B cell (primary cell): ENCODE data around the gene CDC73. TPM values are rescaled to one million over a fixed set of nuclear protein-coding genes. Genes with fewer than 3 reads are reported as not detected.
"Not testable (repeated sequence)": the region's sequence is repeated elsewhere in the genome, so short reads cannot be mapped to it uniquely, and the experiment has no call there.

Experiments
- ATAC-seq: fragments of 200-7000 bp; cut with Tn5 transposase; one replicate; pipeline ENCODE4 v1.10.0; 2021; ENCODE audit warnings: low read depth, mild to moderate bottlenecking, moderate number of reproducible peaks, moderate library complexity
- CTCF ChIA-PET: fragments of 350-600 bp; sonication (Branson Sonifier 250); formaldehyde crosslinking; loops from one replicate; lab custom pipeline; 2021; ENCODE audit warnings: antibody characterized with exemption, inconsistent platforms; lab: Charles Lee
- POLR2A ChIA-PET: fragments of 350-600 bp; sonication (Branson Sonifier 250); formaldehyde crosslinking; loops from one replicate; lab custom pipeline; 2021; ENCODE audit warnings: antibody characterized with exemption; lab: Charles Lee
- DNase-seq: peaks from one replicate; pipeline ENCODE4 v3.0.0; 2013
- H2AFZ ChIP-seq: 2 replicates; pipeline ENCODE4 v1.6.1; 2012; ENCODE audit warnings: mild to moderate bottlenecking, low read depth, low read length; ENCODE audit not compliant: insufficient read depth, poor library complexity, severe bottlenecking
- H3K27ac ChIP-seq, 2 donors: 1 replicate in 1 of 2; 2 replicates in 1 of 2; pipeline ENCODE4 v1.5.1; 2012 to 2013; ENCODE audit warnings: low read length in 2 of 2, mild to moderate bottlenecking in 2 of 2, moderate library complexity in 1 of 2
- H3K27me3 ChIP-seq, 4 experiments: fragments of 200-600 bp in 1 of 4; sonication (generic) in 1 of 4; replicated peaks in 1 of 4; 1 replicate in 2 of 4; 2 replicates in 2 of 4; pipeline versions ENCODE4 v1.6.1 to v1.7.0; 2013 to 2016; ENCODE audit warnings: low read length in 3 of 4, mild to moderate bottlenecking in 2 of 4, mixed read lengths in 1 of 4, moderate library complexity in 1 of 4; ENCODE audit not compliant: insufficient read depth in 4 of 4, control insufficient read depth in 3 of 4; ENCODE audit errors: control extremely low read depth in 1 of 4
- H3K36me3 ChIP-seq, 2 experiments: replicated peaks in 1 of 2; 1 replicate in 1 of 2; 2 replicates in 1 of 2; pipeline versions ENCODE4 v1.6.1 to v1.7.1; 2013; ENCODE audit warnings: low read length in 1 of 2; ENCODE audit not compliant: insufficient read depth in 2 of 2, control insufficient read depth in 1 of 2; ENCODE audit errors: control extremely low read depth in 1 of 2, extremely low read depth in 1 of 2
- H3K4me1 ChIP-seq, 2 donors: fragments of 200-600 bp in 1 of 2; sonication (generic) in 1 of 2; 1 replicate in 1 of 2; 2 replicates in 1 of 2; pipeline versions ENCODE4 v1.5.1 to v1.6.1; 2013 to 2017; ENCODE audit warnings: low read length in 2 of 2; ENCODE audit not compliant: control insufficient read depth in 2 of 2, insufficient read depth in 2 of 2
- H3K4me2 ChIP-seq: replicated peaks from 2 replicates; pipeline ENCODE3; 2012; ENCODE audit warnings: mild to moderate bottlenecking, low read depth, low read length; ENCODE audit not compliant: poor library complexity, severe bottlenecking
- H3K4me3 ChIP-seq, 5 experiments: fragments of 200-600 bp in 1 of 5; sonication (generic) in 1 of 5; 1 replicate in 3 of 5; 2 replicates in 2 of 5; pipeline versions ENCODE4 v1.5.1 to v1.7.0; 2011 to 2016; ENCODE audit warnings: low read length in 4 of 5, mild to moderate bottlenecking in 4 of 5, low read depth in 2 of 5, control low read depth in 1 of 5, moderate library complexity in 1 of 5; ENCODE audit not compliant: insufficient read depth in 1 of 5; ENCODE audit errors: control extremely low read depth in 1 of 5, extremely low read depth in 1 of 5
- H3K79me2 ChIP-seq: fragments of 200-600 bp; sonication (generic); one replicate; pipeline ENCODE4 v1.6.0; 2016; ENCODE audit warnings: low read length; ENCODE audit not compliant: control insufficient read depth, insufficient read depth
- H3K9ac ChIP-seq: fragments of 200-600 bp; sonication (generic); 2 replicates; pipeline ENCODE4 v1.6.1; 2017; ENCODE audit warnings: mild to moderate bottlenecking, low read length, moderate library complexity
- H3K9me3 ChIP-seq, 3 donors: one replicate each; pipeline versions ENCODE4 v1.6.1 to v1.7.1; 2013; ENCODE audit warnings: low read length in 2 of 3; ENCODE audit not compliant: control insufficient read depth in 2 of 3, insufficient read depth in 1 of 3; ENCODE audit errors: control extremely low read depth in 1 of 3
- H4K20me1 ChIP-seq: 2 replicates; pipeline ENCODE4 v1.6.0; 2012; ENCODE audit warnings: mild to moderate bottlenecking, low read length; ENCODE audit not compliant: insufficient read depth, control insufficient read depth, poor library complexity, severe bottlenecking
- H3K27ac Mint-ChIP-seq: one replicate; pipeline ENCODE4 v1.8.0; 2021; ENCODE audit warnings: mixed read lengths
- H3K27me3 Mint-ChIP-seq: one replicate; pipeline ENCODE4 v1.8.0; 2021; ENCODE audit warnings: mixed read lengths
- H3K4me1 Mint-ChIP-seq: one replicate; pipeline ENCODE4 v1.8.0; 2021; ENCODE audit warnings: mixed read lengths
- H3K4me3 Mint-ChIP-seq: one replicate; pipeline ENCODE4 v1.8.0; 2021; ENCODE audit warnings: mixed read lengths
- H3K9me3 Mint-ChIP-seq: one replicate; pipeline ENCODE4 v1.8.0; 2022; ENCODE audit warnings: mixed read lengths; ENCODE audit not compliant: insufficient read depth
- CTCF ChIP-seq: fragments of 200-600 bp; IDR thresholded peaks from one replicate; pipeline ENCODE4 v1.8.0; 2022; ENCODE audit warnings: antibody characterized with exemption, mild to moderate bottlenecking
- EZH2 ChIP-seq: IDR thresholded peaks from 2 replicates; pipeline ENCODE4 v1.6.1; 2012; ENCODE audit warnings: borderline replicate concordance, low read depth, mild to moderate bottlenecking, moderate library complexity, low read length; ENCODE audit not compliant: insufficient read depth, poor library complexity, severe bottlenecking
- WGBS: methylation state at CpG from one replicate; pipeline ENCODE4 v1.1.5; 2013; ENCODE audit warnings: missing lambda C conversion rate; ENCODE audit not compliant: insufficient coverage; 5-methylcytosine and 5-hydroxymethylcytosine counted together
- intact Hi-C: fragments of 100-400 bp; cut with micrococcal nuclease; formaldehyde crosslinking; loops from one replicate; pipeline ENCODE4 v1.10.0; 2022
- polyA plus RNA-seq: library from polyadenylated mRNA; depleted of rRNA; stranded (reverse); fragments of >200 nt; gene quantifications from 2 replicates; pipeline ENCODE4 v1.2.3, GENCODE V29; 2012
- total RNA-seq, 2 donors: library from RNA; stranded (reverse); fragments of 120-200 nt in 1 of 2; gene quantifications; 1 replicate in 1 of 2; 2 replicates in 1 of 2; pipeline versions ENCODE4 v1.2.3 to v1.2.4, GENCODE V29; 2013 to 2022

CDC73 gene
- total and polyA plus RNA-seq, 2 donors (not counting 1 experiment from before 2014, with no cell fraction given) = 6.1 to 71.7 TPM

- H3K4me1 ChIP-seq = no peaks in the 10 kb centered on the region
Measured at GRCh38 chr1:193115629-193116227, 6.1 kb upstream of the CDC73 start.

GRCh38 chr1:193117167-193117566, 4.7 kb upstream of the CDC73 start:
- H3K9me3 ChIP-seq, H3K27me3 Mint-ChIP-seq, H3K27ac ChIP-seq, POLR2A ChIA-PET, H3K79me2 ChIP-seq, H3K4me3 Mint-ChIP-seq, H3K9me3 Mint-ChIP-seq, H3K27ac Mint-ChIP-seq, H3K4me2 ChIP-seq, CTCF ChIA-PET, H3K4me1 ChIP-seq, intact Hi-C loops, H3K4me3 ChIP-seq, H3K36me3 ChIP-seq, H3K27me3 ChIP-seq, H2AFZ ChIP-seq, H4K20me1 ChIP-seq, DNase-seq, ATAC-seq, H3K9ac ChIP-seq: not testable (repeated sequence)
- H3K4me1 Mint-ChIP-seq = peaks cover 13% of the 10 kb centered on the region
- WGBS = 60% methylated on average over 1 of the region's 6 CpGs

More at GRCh38 chr1:193115629-193116227, 6.1 kb upstream of the CDC73 start:
- Histone ChIP-seq H2AFZ (no peak overlapping the region), H3K4me2 (no peak overlapping the region), H3K9ac (no peak overlapping the region), H3K4me3 (no peak overlapping the region), H3K79me2 (no peaks in the 10 kb centered on the region), H3K27me3 (no peaks in the 10 kb centered on the region), H3K27ac (no peak overlapping the region), H3K36me3 (no peaks in the 10 kb centered on the region), H3K9me3 (no peaks in the 10 kb centered on the region), H4K20me1 (no peaks in the 10 kb centered on the region)
- Mint-ChIP-seq H3K4me1 (peaks cover 7% of the 10 kb centered on the region), H3K4me3 (no peak overlapping the region), H3K27ac (no peak overlapping the region), H3K9me3 (no peaks in the 10 kb centered on the region), H3K27me3 (no peaks in the 10 kb centered on the region)
- intact Hi-C loops = no loop called here
- no peak for DNase-seq
- WGBS = no CpG with 5 or more reads among the region's 1 CpG
- ATAC-seq = no peak
- TF ChIP-seq EZH2 (no peak), CTCF (no peak)
- POLR2A ChIA-PET = no interaction called here
- CTCF ChIA-PET = no interaction called here
